A549 (cell line): ENCODE measurements around the gene A2ML1. TPM values are rescaled to one million over a fixed set of nuclear protein-coding genes. Genes with fewer than 3 reads are reported as not detected.

Experiments
- ATAC-seq, 2 experiments: fragments of 200-7000 bp in 1 of 2; fragments of >200 bp in 1 of 2; cut with Nextera tagmentation in 1 of 2; cut with Tn5 transposase in 1 of 2; 3 replicates each; pipeline versions ENCODE4 v1.8.0 to v1.9.1; 2018 to 2020; ENCODE audit warnings: mild to moderate bottlenecking in 1 of 2, moderate library complexity in 1 of 2
- CTCF ChIA-PET: fragments of 300-600 bp; sonication (Branson Sonifier 250); formaldehyde crosslinking; extraction: SDS; loops from one replicate; lab custom pipeline; 2021; ENCODE audit warnings: antibody characterized with exemption, inconsistent platforms; lab: Yijun Ruan, JAX
- POLR2A ChIA-PET: fragments of 350-600 bp; formaldehyde crosslinking; extraction: SDS; loops from one replicate; lab custom pipeline; 2021; ENCODE audit warnings: antibody characterized with exemption, inconsistent platforms; lab: Yijun Ruan, JAX
- DNase-seq, 2 experiments: peaks; one replicate each; pipeline versions ENCODE4 v3.0.0 to v3.0.0-alpha.2; 2011 to 2016; ENCODE audit warnings: low read depth in 1 of 2, low spot score in 1 of 2
- FAIRE-seq: peaks from 2 replicates; lab custom pipeline; 2011; peaks lifted over from hg19 to GRCh38; lab: Jason Lieb, UNC
- H3K27ac ChIP-seq, 2 experiments: fragments of >200 bp; sonication (Bioruptor Twin); formaldehyde crosslinking; 3 replicates each; pipeline ENCODE4 v1.5.1; 2016 to 2017
- H3K4me1 ChIP-seq: fragments of >200 bp; sonication (Bioruptor Twin); formaldehyde crosslinking; 3 replicates; pipeline ENCODE4 v1.6.1; 2016
- H3K4me2 ChIP-seq: fragments of >200 bp; sonication (Bioruptor Twin); formaldehyde crosslinking; 3 replicates; pipeline ENCODE4 v1.6.1; 2016
- H3K4me3 ChIP-seq: fragments of >200 bp; sonication (Bioruptor Twin); formaldehyde crosslinking; 3 replicates; pipeline ENCODE4 v1.5.1; 2016
- H3K9me3 ChIP-seq: fragments of >200 bp; sonication (Bioruptor Twin); formaldehyde crosslinking; 3 replicates; pipeline ENCODE4 v1.6.1; 2016
- CTCF ChIP-seq: fragments of >200 bp; sonication (Bioruptor Twin); formaldehyde crosslinking; IDR thresholded peaks from 3 replicates; pipeline ENCODE4 v1.5.1; 2016
- EHF ChIP-seq: fragments of 250-450 bp; sonication (Bioruptor Pico); IDR thresholded peaks from 2 replicates; pipeline ENCODE4 v1.5.0; 2020; ENCODE audit warnings: mild to moderate bottlenecking
- EHMT2 ChIP-seq: fragments of 200-600 bp; sonication (generic); IDR thresholded peaks from 2 replicates; pipeline ENCODE4 v1.6.1; 2016; ENCODE audit warnings: antibody characterized with exemption, low read depth, mild to moderate bottlenecking, moderate library complexity
- ELK1 ChIP-seq: fragments of 150-350 bp; IDR thresholded peaks from 2 replicates; pipeline ENCODE4 v1.6.1; 2014; ENCODE audit warnings: low read depth, mild to moderate bottlenecking, low read length
- EP300 ChIP-seq, 2 experiments: fragments of >200 bp; sonication (Bioruptor Twin); formaldehyde crosslinking; IDR thresholded peaks; 2 replicates in 1 of 2; 3 replicates in 1 of 2; pipeline ENCODE4 v1.6.1; 2016 to 2017
- GATA3 ChIP-seq: IDR thresholded peaks from 2 replicates; pipeline ENCODE4 v1.6.1; 2012; ENCODE audit warnings: borderline replicate concordance
- HDAC2 ChIP-seq: fragments of 200-600 bp; sonication (generic); IDR thresholded peaks from 2 replicates; pipeline ENCODE4 v1.6.1; 2016
- HMGXB4 ChIP-seq: fragments of 250-450 bp; sonication (Bioruptor Pico); IDR thresholded peaks from 2 replicates; pipeline ENCODE4 v1.5.0; 2021; ENCODE audit warnings: mild to moderate bottlenecking, moderate library complexity, borderline replicate concordance
- HOXA7 ChIP-seq: fragments of 250-450 bp; sonication (Bioruptor Pico); IDR thresholded peaks from 2 replicates; pipeline ENCODE4 v1.5.0; 2020; ENCODE audit warnings: mild to moderate bottlenecking, moderate library complexity
- JUNB ChIP-seq: fragments of >200 bp; sonication (Bioruptor Twin); formaldehyde crosslinking; IDR thresholded peaks from 2 replicates; pipeline ENCODE4 v1.6.1; 2016
- MAFK ChIP-seq: fragments of 450-650 bp; IDR thresholded peaks from 2 replicates; pipeline ENCODE4 v1.6.1; 2014; ENCODE audit not compliant: partially characterized antibody
- MYC ChIP-seq: IDR thresholded peaks from 2 replicates; pipeline ENCODE4 v1.6.1; 2012; ENCODE audit warnings: mild to moderate bottlenecking, inconsistent platforms, low read length, improper control_type of control experiment, borderline replicate concordance
- NR3C1 ChIP-seq: fragments of >200 bp; sonication (Bioruptor Twin); formaldehyde crosslinking; IDR thresholded peaks from 3 replicates; pipeline ENCODE4 v1.6.1; 2017
- PHF8 ChIP-seq: fragments of 200-600 bp; sonication (generic); IDR thresholded peaks from 2 replicates; pipeline ENCODE4 v1.6.1; 2016; ENCODE audit warnings: low read depth, mild to moderate bottlenecking, antibody characterized with exemption, moderate library complexity, borderline replicate concordance
- RAD21 ChIP-seq, 2 experiments: fragments of >200 bp in 1 of 2; sonication (Bioruptor Twin) in 1 of 2; formaldehyde crosslinking in 1 of 2; IDR thresholded peaks in 1 of 2; conservative IDR thresholded peaks in 1 of 2; 2 replicates in 1 of 2; 3 replicates in 1 of 2; pipeline ENCODE4 v1.6.1; 2012 to 2018; ENCODE audit warnings: inconsistent platforms in 1 of 2
- RCOR1 ChIP-seq: fragments of 150-350 bp; IDR thresholded peaks from 2 replicates; pipeline ENCODE4 v1.6.1; 2014; ENCODE audit warnings: antibody characterized with exemption, low read length, low read depth
- RFX5 ChIP-seq: fragments of 450-650 bp; IDR thresholded peaks from 2 replicates; pipeline ENCODE4 v1.7.1; 2014; ENCODE audit warnings: antibody characterized with exemption, mild to moderate bottlenecking, moderate library complexity
- SMC3 ChIP-seq: fragments of >200 bp; sonication (Bioruptor Twin); formaldehyde crosslinking; IDR thresholded peaks from 3 replicates; pipeline ENCODE4 v1.6.1; 2018; ENCODE audit warnings: inconsistent platforms
- ZFP36 ChIP-seq: fragments of 450-650 bp; IDR thresholded peaks from 2 replicates; pipeline ENCODE4 v1.6.1; 2014; ENCODE audit warnings: borderline replicate concordance; ENCODE audit not compliant: partially characterized antibody
- WGBS: methylation state at CpG from one replicate; pipeline ENCODE4 v1.1.6; 2017; ENCODE audit errors: missing lambda C conversion rate; 5-methylcytosine and 5-hydroxymethylcytosine counted together
- polyA plus RNA-seq, 4 experiments: library from polyadenylated mRNA; depleted of rRNA in 3 of 4; stranded (reverse); fragments of >200 nt; fragmentation: RNase III in 1 of 4; extraction: RNeasy Plus Mini Kit Qiagen cat#74134 plus additional on column Dnase treatment in 1 of 4; gene quantifications; 2 replicates in 3 of 4; 3 replicates in 1 of 4; pipeline ENCODE4 v1.2.3, GENCODE V29; 2011 to 2017
- TF ChIP-seq, protein P1 (sequence below): fragments of 250-450 bp; sonication (Bioruptor Pico); IDR thresholded peaks from 2 replicates; pipeline ENCODE4 v1.5.0; 2020; ENCODE audit warnings: low read depth, mild to moderate bottlenecking, moderate library complexity
- TF ChIP-seq, protein P2 (sequence below): fragments of 450-650 bp; IDR thresholded peaks from 2 replicates; pipeline ENCODE4 v1.6.1; 2014; ENCODE audit warnings: antibody characterized with exemption

The A2ML1 gene
- polyA plus RNA-seq, 2 of the 4 experiments (the other 2 are of a cell fraction), result not detected

- ATAC-seq, result peak; percentile 50 to 77; a peak in 4 of 6 replicates
- WGBS, result 40% methylated on average over 8 of the region's 8 CpGs
- H3K4me3 ChIP-seq, result no peak overlapping the region
Measured at GRCh38 chr12:8823565-8824300, 1.3 kb downstream of the A2ML1 start.

GRCh38 chr12:8827551-8828256, 5.3 kb downstream of the A2ML1 start:
- ChIA-PET CTCF (interaction anchor here (0.6 to 2.1 kb wide), 3 partner anchors 14 to 171 kb away, joined by 3 to 4 read pairs (median 3); no protein-coding TSS in a partner anchor), POLR2A (no interaction called here)
- ATAC-seq, result no peak
- no peak for DNase-seq
- Histone ChIP-seq H3K4me2 (no peak overlapping the region), H3K27ac (no peak overlapping the region), H3K4me3 (no peak overlapping the region), H3K9me3 (peaks cover 13% of the 10 kb centered on the region; the same call in 2 of the 3 replicates), H3K4me1 (no peaks in the 10 kb centered on the region)
- FAIRE-seq, result no peak
- WGBS, result 78% methylated on average over 4 of the region's 4 CpGs
- TF ChIP-seq CTCF, result no peak
- no peak for TF ChIP-seq EHMT2
- no peak for TF ChIP-seq NR3C1
- TF ChIP-seq ZFP36, result no peak
- no peak for TF ChIP-seq HOXA7
- no peak for TF ChIP-seq ELK1
- TF ChIP-seq HDAC2, result no peak
- TF ChIP-seq MAFK, result no peak
- no peak for TF ChIP-seq RCOR1
- TF ChIP-seq RAD21 (conservative IDR thresholded peaks at IDR 0.05 in 1 of 2, IDR thresholded peaks at IDR 0.05 in 1 of 2), result no peak
- no peak for TF ChIP-seq HMGXB4
- no peak for TF ChIP-seq EP300 (IDR thresholded peaks at IDR 0.05)
- TF ChIP-seq JUNB, result no peak
- TF ChIP-seq MYC, result no peak
- TF ChIP-seq GATA3, result no peak
- TF ChIP-seq, protein P1, sequence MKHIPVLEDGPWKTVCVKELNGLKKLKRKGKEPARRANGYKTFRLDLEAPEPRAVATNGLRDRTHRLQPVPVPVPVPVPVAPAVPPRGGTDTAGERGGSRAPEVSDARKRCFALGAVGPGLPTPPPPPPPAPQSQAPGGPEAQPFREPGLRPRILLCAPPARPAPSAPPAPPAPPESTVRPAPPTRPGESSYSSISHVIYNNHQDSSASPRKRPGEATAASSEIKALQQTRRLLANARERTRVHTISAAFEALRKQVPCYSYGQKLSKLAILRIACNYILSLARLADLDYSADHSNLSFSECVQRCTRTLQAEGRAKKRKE (CRISPR knock-in tag), result no peak
- TF ChIP-seq, protein P2, sequence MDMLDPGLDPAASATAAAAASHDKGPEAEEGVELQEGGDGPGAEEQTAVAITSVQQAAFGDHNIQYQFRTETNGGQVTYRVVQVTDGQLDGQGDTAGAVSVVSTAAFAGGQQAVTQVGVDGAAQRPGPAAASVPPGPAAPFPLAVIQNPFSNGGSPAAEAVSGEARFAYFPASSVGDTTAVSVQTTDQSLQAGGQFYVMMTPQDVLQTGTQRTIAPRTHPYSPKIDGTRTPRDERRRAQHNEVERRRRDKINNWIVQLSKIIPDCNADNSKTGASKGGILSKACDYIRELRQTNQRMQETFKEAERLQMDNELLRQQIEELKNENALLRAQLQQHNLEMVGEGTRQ, result no peak
- no peak for TF ChIP-seq PHF8
- no peak for TF ChIP-seq EHF (CRISPR knock-in tag)

More at GRCh38 chr12:8823565-8824300, 1.3 kb downstream of the A2ML1 start:
- no peak overlapping the region for H3K4me2 ChIP-seq
- POLR2A ChIA-PET, result no interaction called here
- peak; percentile 39; the same call in 2 of the 3 replicates for TF ChIP-seq SMC3
- TF ChIP-seq RAD21 (conservative IDR thresholded peaks at IDR 0.05 in 1 of 2, IDR thresholded peaks at IDR 0.05 in 1 of 2), result peak; percentile 45 to 67; a peak in 4 of 5 replicates
- TF ChIP-seq HDAC2, result no peak
- no peak for TF ChIP-seq MYC
- TF ChIP-seq CTCF, result peak; percentile 34; the same call in 2 of the 3 replicates
- no peak for TF ChIP-seq RFX5
- peak in 1 of 2 experiments; percentile 33 for DNase-seq
- CTCF ChIA-PET, result no interaction called here
- H3K4me1 ChIP-seq, result no peaks in the 10 kb centered on the region
- H3K27ac ChIP-seq, result no peak overlapping the region
- no peak for FAIRE-seq
- H3K9me3 ChIP-seq, result peaks cover 13% of the 10 kb centered on the region; the same call in 2 of the 3 replicates
